RCC 7860 (cell line): ENCODE results near the gene RAD52.

ENCODE experiments used
- DNase-seq: peaks from one replicate; pipeline ENCODE4 v3.0.0-alpha.2; 2015; ENCODE audit warnings: low spot score
- FAIRE-seq: peaks from 2 replicates; lab custom pipeline; 2012; peaks lifted over from hg19 to GRCh38; lab: Jason Lieb, UNC

Gene RAD52

DNA sequence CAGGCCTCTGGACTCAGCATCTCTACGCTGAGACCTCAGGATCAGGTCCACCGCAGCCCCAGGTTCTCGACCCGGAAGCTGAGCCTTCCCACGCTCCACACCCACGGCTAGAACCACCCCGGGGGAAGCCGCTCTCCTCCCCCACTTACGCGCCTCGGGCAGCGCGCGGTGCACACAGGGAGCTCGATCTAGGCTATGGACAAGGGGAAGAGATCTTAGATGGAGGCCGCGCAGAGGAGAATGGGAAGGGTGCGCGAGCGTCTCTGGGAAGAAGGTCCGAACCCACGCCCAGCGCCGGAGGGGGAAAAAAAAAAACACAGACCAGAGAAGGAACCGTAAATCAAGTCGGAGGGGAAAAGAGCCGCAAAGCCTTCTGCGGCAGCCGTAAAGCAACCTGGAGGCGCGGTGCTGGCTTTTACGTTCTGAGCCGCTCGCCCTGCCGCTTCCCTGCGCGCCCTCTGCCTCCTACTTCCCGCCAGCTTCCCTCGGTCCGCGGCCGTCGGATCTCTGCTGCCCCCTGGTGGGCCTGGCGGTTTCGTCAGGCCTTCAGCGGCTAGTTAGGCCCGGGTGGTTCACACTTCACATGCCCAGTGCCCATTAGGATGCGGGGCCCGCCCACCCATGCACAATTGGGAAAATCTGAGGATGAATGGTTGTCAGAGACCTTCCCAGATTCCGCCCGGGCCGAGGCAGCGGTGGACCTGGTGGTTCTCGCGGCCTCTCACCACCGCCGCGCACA lies at the start of gene RAD52:
RAD52 (minus strand) TSS at position 242 of the 739 bp plus-strand sequence. CDS start 16,636 bp downstream, outside the sequence.
- DNase-seq (peak; percentile 95), FAIRE-seq (peak; percentile 85)

DNA sequence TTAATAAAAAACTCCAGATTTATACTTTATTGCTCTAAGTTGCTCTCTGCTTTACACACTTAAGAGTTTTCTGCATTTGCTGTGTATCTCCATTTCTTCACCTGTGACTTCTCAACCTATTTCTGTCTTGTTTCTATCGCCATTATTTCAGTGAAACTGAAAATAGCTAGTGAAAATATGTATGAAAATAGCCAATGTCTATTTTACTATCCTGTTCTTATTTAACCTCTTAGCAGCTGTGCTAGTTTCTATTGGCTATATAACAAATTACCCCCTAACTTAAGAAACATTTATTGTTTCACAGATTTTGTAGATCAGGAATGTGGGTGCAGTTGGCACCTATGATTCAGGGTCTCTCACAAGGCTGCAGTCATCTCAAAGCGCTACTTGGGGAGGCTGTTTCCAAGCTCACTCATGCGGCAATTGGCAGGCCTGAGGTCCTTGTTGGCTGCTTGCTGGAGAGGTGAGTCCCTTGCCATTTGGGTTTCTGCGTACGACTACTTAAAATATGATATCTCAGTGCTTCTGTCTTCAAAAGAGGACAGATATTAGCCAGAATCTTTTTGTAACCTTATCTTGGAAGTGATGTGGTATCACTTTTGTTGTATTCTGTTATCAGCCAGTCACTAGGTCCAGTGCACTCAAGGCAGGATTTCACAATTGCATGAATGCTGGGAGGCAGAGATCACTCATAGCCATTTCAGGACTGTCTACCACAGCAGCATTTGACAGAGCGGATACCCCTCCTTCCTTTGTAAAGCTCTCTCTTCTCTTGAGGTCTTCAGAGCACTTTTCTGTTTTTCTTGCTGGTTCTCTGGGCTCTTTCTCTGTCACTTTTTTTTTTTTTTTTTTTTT lies 48.8 kb upstream of the RAD52 start:
- no peak for FAIRE-seq
- DNase-seq, result peak; percentile 3

GRCh38 chr12:997505-997904 lies 48.0 kb upstream of the RAD52 start:
- DNase-seq (no peak), FAIRE-seq (no peak)

GRCh38 chr12:996881-997280 lies 47.4 kb upstream of the RAD52 start:
- DNase-seq (peak; percentile 0), FAIRE-seq (no peak)

DNA sequence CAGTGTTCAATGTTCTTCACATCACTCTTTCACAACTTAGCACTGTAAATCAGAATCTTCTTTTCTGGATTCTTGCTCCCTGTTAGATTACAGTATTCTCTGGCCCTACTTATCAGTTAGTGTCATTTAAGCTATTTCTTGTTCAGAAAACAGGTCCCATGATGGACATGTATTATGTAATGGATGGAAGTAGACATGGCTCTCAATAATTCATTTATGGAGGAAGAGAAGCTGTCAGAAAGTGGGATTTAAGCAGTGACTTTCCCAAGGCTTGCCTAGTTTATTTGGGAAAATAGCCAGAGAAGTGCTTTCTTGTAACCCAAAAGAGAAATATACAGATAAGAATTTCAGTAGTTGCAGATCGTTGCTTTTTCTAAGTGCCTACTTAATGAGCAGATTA lies 43.2 kb upstream of the RAD52 start:
- FAIRE-seq, result no peak

GRCh38 chr12:991350-992333 lies 42.1 kb upstream of the RAD52 start:
- DNase-seq (no peak), FAIRE-seq (no peak)

More for the DNA sequence above, 43.2 kb upstream of the RAD52 start:
- no peak for DNase-seq

- FAIRE-seq (no peak), DNase-seq (peak; percentile 66)
Measured at GRCh38 chr12:990661-991349, 41.3 kb upstream of the RAD52 start, which contains the start of gene ERC1. Gene ERC1, plus strand, starts transcription at chr12:991223. Its CDS starts 36,681 bp downstream, at chr12:1027904.

DNA sequence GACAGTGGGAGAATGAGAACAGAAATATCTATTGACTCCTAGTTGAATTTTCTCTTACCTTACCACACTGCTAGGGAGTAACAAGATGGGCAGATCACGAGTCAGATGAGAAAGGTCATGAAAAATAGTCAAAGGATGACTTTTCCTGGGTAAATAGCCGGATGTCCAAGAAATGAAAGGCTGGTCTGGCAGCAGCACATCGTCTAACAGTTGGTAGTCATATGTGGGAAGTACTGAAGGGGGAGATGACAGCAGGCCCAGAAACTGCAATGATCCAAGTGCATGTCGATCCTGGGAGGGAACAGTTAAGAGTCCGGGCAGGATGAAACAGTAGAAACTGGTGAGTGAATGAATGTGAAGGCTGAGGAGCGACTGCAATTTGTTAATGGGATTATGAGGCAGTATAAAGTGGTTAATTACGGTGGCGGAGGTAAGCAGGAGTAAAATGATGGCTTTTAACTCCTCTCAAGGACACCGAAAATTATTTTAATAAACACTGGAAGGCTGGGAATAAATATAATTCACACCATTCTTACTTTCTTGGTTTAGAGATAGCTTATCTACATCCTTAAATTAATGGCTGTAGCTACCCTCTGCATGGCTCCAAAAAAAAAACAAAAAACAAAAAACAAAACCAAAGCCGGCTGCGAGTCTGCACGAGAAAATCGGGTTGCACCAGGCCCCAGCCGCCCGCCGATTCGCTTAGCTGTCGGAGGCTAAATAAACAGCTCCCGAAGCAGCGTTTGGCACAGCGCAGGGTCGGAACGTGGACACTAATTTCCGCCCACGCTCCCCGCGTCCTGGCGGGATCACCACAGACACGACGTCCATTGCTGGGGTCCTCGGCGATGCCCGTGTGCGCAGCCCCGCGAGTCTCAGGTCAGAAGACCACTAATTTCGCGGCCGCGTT lies 40.5 kb upstream of the RAD52 start:
- FAIRE-seq, result peak; percentile 27
- peak; percentile 74 for DNase-seq

- FAIRE-seq (no peak), DNase-seq (no peak)
Measured at GRCh38 chr12:989051-989450, 39.6 kb upstream of the RAD52 start.

- FAIRE-seq (no peak), DNase-seq (no peak)
Measured at GRCh38 chr12:988646-989045, 39.2 kb upstream of the RAD52 start.

GRCh38 chr12:981961-982360 lies 32.5 kb upstream of the RAD52 start:
- no peak for DNase-seq
- no peak for FAIRE-seq

GRCh38 chr12:981176-981828 lies 31.8 kb upstream of the RAD52 start:
- FAIRE-seq (no peak), DNase-seq (no peak)

- DNase-seq (no peak), FAIRE-seq (no peak)
Measured at GRCh38 chr12:979349-979748, 29.9 kb upstream of the RAD52 start.

DNA sequence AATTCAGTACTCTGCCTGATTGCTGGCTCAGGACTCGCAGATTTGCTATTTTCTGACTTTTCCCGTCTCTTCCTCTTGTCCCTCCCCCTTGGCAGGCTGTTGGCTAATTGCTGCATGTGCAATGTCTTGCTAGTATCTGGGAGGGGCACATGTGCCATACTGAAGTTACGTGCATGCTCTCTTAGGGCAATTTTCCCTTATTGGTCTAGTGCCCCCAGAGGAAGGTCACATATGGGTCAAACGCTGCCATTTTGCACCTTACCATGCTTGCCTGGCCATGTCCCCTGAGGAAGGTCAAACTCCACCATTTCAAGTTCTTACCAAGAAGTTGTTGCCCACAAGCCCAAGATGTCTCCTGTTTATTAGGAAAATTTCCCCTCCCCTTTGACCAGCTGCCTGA lies 27.7 kb upstream of the RAD52 start:
- DNase-seq, result no peak
- no peak for FAIRE-seq

GRCh38 chr12:976644-977043 lies 27.1 kb upstream of the RAD52 start:
- DNase-seq (no peak), FAIRE-seq (no peak)

DNA sequence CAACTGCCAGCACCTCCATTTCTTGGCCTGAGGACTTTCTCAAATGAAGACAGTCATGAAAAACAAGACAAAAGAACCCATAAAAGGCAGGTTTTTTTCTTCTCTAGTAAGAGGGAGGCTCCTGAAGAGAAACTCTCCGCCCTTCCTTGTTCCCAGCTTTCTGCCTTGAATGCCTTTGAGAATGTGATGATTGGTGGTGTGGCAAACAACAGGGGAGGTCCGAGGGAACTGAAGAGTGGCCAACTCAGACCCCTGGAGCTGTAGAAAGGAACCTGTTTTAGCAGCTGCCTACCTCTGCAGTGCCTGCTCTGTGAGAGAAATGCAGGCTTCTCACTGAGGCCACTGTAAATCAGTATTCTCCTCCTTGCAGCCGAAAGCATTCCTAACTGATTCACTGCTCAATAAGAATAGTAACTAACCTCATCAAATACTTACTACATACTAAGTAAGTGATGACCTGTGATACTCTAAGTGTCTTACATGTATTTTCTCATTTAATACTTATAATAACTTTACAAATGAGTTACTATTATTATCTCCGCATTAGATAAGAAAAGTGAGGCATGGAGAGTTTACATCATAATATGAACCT lies 24.9 kb upstream of the RAD52 start:
- FAIRE-seq (no peak), DNase-seq (no peak)

- no peak for FAIRE-seq
Measured at GRCh38 chr12:971991-972390, 22.5 kb upstream of the RAD52 start.

DNA sequence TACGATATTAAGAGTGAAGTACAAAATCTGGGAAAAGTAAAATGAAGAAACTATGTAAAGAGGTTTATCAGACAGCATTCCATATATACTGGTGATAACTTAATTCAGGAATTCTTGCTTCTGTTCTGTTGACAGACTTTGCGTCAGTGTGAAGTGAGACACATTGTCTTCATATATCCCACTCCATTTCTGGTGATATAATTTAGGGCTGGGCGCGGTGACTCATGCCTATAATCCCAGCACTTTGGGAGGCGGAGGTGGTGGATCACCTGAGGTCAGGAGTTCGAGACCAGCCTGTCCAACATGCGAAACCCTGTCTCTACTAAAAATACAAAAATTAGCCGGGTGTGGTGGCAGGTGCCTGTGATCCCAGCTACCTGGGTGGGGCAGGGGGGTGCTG lies 20.3 kb upstream of the RAD52 start:
- DNase-seq (no peak), FAIRE-seq (no peak)

More at GRCh38 chr12:971991-972390, 22.5 kb upstream of the RAD52 start:
- DNase-seq, result no peak
